HEK293 (cell line): Measurements from ENCODE around the gene MRPS22.
A peak's percentile ranks its signal among the peaks of the same experiment; 100 is the strongest.

Experiments used
- CTCF ChIA-PET: fragments of 350-600 bp; formaldehyde crosslinking; extraction: SDS; loops from one replicate; lab custom pipeline; 2021; ENCODE audit warnings: antibody characterized with exemption; lab: Yijun Ruan, JAX
- POLR2A ChIA-PET: fragments of 300-600 bp; formaldehyde crosslinking; extraction: SDS; loops from one replicate; lab custom pipeline; 2020; ENCODE audit warnings: antibody characterized with exemption, inconsistent platforms; lab: Yijun Ruan, JAX
- H3K27ac ChIP-seq: fragments of 200-500 bp; sonication (Bioruptor generic); 2 replicates; pipeline ENCODE4 v1.5.1; 2014; ENCODE audit warnings: low read depth, low read length, control low read depth, inconsistent platforms; ENCODE audit errors: extremely low read depth
- H3K36me3 ChIP-seq, 2 experiments: fragments of 200-500 bp in 1 of 2; sonication (Bioruptor generic) in 1 of 2; 1 replicate in 1 of 2; 2 replicates in 1 of 2; pipeline ENCODE4 v1.5.1; 2014 to 2017; ENCODE audit warnings: inconsistent platforms in 2 of 2, low read length in 2 of 2; ENCODE audit not compliant: control insufficient read depth in 2 of 2, insufficient read depth in 1 of 2
- H3K4me1 ChIP-seq: fragments of 200-500 bp; sonication (Bioruptor generic); 2 replicates; pipeline ENCODE4 v1.5.1; 2014; ENCODE audit warnings: mild to moderate bottlenecking, low read length, inconsistent platforms; ENCODE audit not compliant: control insufficient read depth, insufficient read depth
- H3K4me3 ChIP-seq: 2 replicates; pipeline ENCODE4 v1.5.1; 2011; ENCODE audit warnings: low read depth, mild to moderate bottlenecking, control low read depth, low read length, moderate library complexity
- H3K9me3 ChIP-seq: fragments of 200-500 bp; sonication (Bioruptor generic); 2 replicates; pipeline ENCODE4 v1.5.1; 2014; ENCODE audit warnings: low read depth, low read length, inconsistent platforms; ENCODE audit not compliant: control insufficient read depth, insufficient read depth
- BCL11A ChIP-seq: fragments of 450-650 bp; formaldehyde crosslinking; IDR thresholded peaks from 2 replicates; pipeline ENCODE4 v1.5.1; 2016; ENCODE audit warnings: low read depth, missing biosample characterization, missing genetic modification characterization
- CTCF ChIP-seq: fragments of 450-650 bp; formaldehyde crosslinking; IDR thresholded peaks from 2 replicates; pipeline ENCODE4 v1.5.1; 2016; ENCODE audit warnings: missing biosample characterization, missing genetic modification characterization
- GFI1B ChIP-seq: fragments of 450-650 bp; formaldehyde crosslinking; IDR thresholded peaks from 2 replicates; pipeline ENCODE4 v1.5.1; 2016; ENCODE audit warnings: missing biosample characterization, missing genetic modification characterization
- IKZF3 ChIP-seq: fragments of 450-650 bp; IDR thresholded peaks from 2 replicates; pipeline ENCODE4 v1.5.0; 2018; ENCODE audit warnings: missing biosample characterization, mild to moderate bottlenecking, missing genetic modification characterization, moderate library complexity
- INSM2 ChIP-seq: fragments of 450-650 bp; formaldehyde crosslinking; IDR thresholded peaks from 2 replicates; pipeline ENCODE4 v1.5.1; 2016; ENCODE audit warnings: missing biosample characterization, missing genetic modification characterization
- KLF1 ChIP-seq: fragments of 450-650 bp; formaldehyde crosslinking; IDR thresholded peaks from 2 replicates; pipeline ENCODE4 v1.5.1; 2016; ENCODE audit warnings: missing biosample characterization, missing genetic modification characterization
- KLF17 ChIP-seq: fragments of 450-650 bp; formaldehyde crosslinking; IDR thresholded peaks from 2 replicates; pipeline ENCODE4 v1.5.1; 2016; ENCODE audit warnings: missing biosample characterization, missing genetic modification characterization
- PRDM4 ChIP-seq: fragments of 450-650 bp; formaldehyde crosslinking; IDR thresholded peaks from 2 replicates; pipeline ENCODE4 v1.5.1; 2017; ENCODE audit warnings: missing biosample characterization, missing genetic modification characterization
- REPIN1 ChIP-seq: fragments of 450-650 bp; formaldehyde crosslinking; IDR thresholded peaks from 2 replicates; pipeline ENCODE4 v1.5.1; 2017; ENCODE audit warnings: missing biosample characterization, missing genetic modification characterization, low read depth
- ZBTB21 ChIP-seq: fragments of 450-650 bp; formaldehyde crosslinking; IDR thresholded peaks from 2 replicates; pipeline ENCODE4 v1.5.1; 2017; ENCODE audit warnings: missing biosample characterization, missing genetic modification characterization
- ZBTB44 ChIP-seq: fragments of 450-650 bp; IDR thresholded peaks from 2 replicates; pipeline ENCODE4 v1.5.1; 2018; ENCODE audit warnings: missing biosample characterization, mild to moderate bottlenecking, missing genetic modification characterization
- ZNF18 ChIP-seq: fragments of 450-650 bp; formaldehyde crosslinking; IDR thresholded peaks from 2 replicates; pipeline ENCODE4 v1.5.1; 2016; ENCODE audit warnings: missing biosample characterization, missing genetic modification characterization
- ZNF19 ChIP-seq: fragments of 450-650 bp; formaldehyde crosslinking; IDR thresholded peaks from 2 replicates; pipeline ENCODE4; 2016; ENCODE audit warnings: missing biosample characterization, missing genetic modification characterization, low read depth
- ZNF223 ChIP-seq: fragments of 450-650 bp; formaldehyde crosslinking; IDR thresholded peaks from 2 replicates; pipeline ENCODE4 v1.5.1; 2016; ENCODE audit warnings: missing biosample characterization, missing genetic modification characterization
- ZNF362 ChIP-seq: fragments of 450-650 bp; formaldehyde crosslinking; IDR thresholded peaks from 2 replicates; pipeline ENCODE4 v1.5.1; 2016; ENCODE audit warnings: missing biosample characterization, missing genetic modification characterization
- ZNF391 ChIP-seq: fragments of 450-650 bp; formaldehyde crosslinking; IDR thresholded peaks from 2 replicates; pipeline ENCODE4 v1.5.1; 2016; ENCODE audit warnings: low read depth, missing biosample characterization, missing genetic modification characterization, borderline replicate concordance
- ZNF513 ChIP-seq: fragments of 450-650 bp; IDR thresholded peaks from 2 replicates; pipeline ENCODE4 v1.5.1; 2018; ENCODE audit warnings: missing biosample characterization, missing genetic modification characterization
- ZNF560 ChIP-seq: fragments of 450-650 bp; formaldehyde crosslinking; IDR thresholded peaks from 2 replicates; pipeline ENCODE4 v1.5.1; 2017; ENCODE audit warnings: missing biosample characterization, missing genetic modification characterization, borderline replicate concordance
- ZNF561 ChIP-seq: fragments of 450-650 bp; IDR thresholded peaks from 2 replicates; pipeline ENCODE4 v1.5.1; 2018; ENCODE audit warnings: missing biosample characterization, missing genetic modification characterization, borderline replicate concordance
- ZNF600 ChIP-seq: fragments of 450-650 bp; formaldehyde crosslinking; IDR thresholded peaks from 2 replicates; pipeline ENCODE4 v1.5.1; 2016; ENCODE audit warnings: missing biosample characterization, missing genetic modification characterization
- ZNF654 ChIP-seq: fragments of 450-650 bp; formaldehyde crosslinking; IDR thresholded peaks from 2 replicates; pipeline ENCODE4 v1.5.1; 2016; ENCODE audit warnings: low read depth, missing biosample characterization, missing genetic modification characterization

MRPS22 gene

GRCh38 chr3:139328356-139328755 lies 15.5 kb upstream of the MRPS22 start:
- TF ChIP-seq ZNF19 (tag by site-specific recombination) (no peak), ZNF362 (tag by site-specific recombination) (no peak), IKZF3 (tag by site-specific recombination) (no peak), ZNF18 (no peak), REPIN1 (tag by site-specific recombination) (no peak), ZNF654 (tag by site-specific recombination) (no peak), INSM2 (tag by site-specific recombination) (no peak), CTCF (tag by site-specific recombination) (no peak), KLF1 (no peak)
- TF ChIP-seq, all 188 proteins: peak for 0
- POLR2A ChIA-PET = no interaction called here
- H3K9me3 ChIP-seq = no peaks in the 10 kb centered on the region
- no peaks in the 10 kb centered on the region for H3K36me3 ChIP-seq
- CTCF ChIA-PET = interaction anchor here (0.6 to 3.8 kb wide), 6 partner anchors 25 to 532 kb away, joined by 3 to 35 read pairs (median 4); no protein-coding TSS in a partner anchor
- no peak overlapping the region for H3K27ac ChIP-seq
- H3K4me1 ChIP-seq = no peaks in the 10 kb centered on the region
- H3K4me3 ChIP-seq = no peak overlapping the region

GRCh38 chr3:139329364-139329850 lies 14.4 kb upstream of the MRPS22 start:
- CTCF ChIA-PET = interaction anchor here (0.6 to 3.8 kb wide), 31 partner anchors 8 to 1195 kb away, joined by 3 to 35 read pairs (median 3); partner anchors contain the start of genes FOXL2 and FOXL2NB
- Histone ChIP-seq H3K27ac (no peak overlapping the region), H3K4me1 (no peaks in the 10 kb centered on the region), H3K9me3 (no peaks in the 10 kb centered on the region), H3K36me3 (no peaks in the 10 kb centered on the region), H3K4me3 (peak overlapping the region; percentile 27; the same call in 1 of the 2 replicates)
- POLR2A ChIA-PET = no interaction called here
- TF ChIP-seq PRDM4 (tag by site-specific recombination) = no peak
- 0 out of 2 replicates have a peak, but pooled peaks have one; percentile 24 for TF ChIP-seq ZNF600 (tag by site-specific recombination)
- 0 out of 2 replicates have a peak, but pooled peaks have one; percentile 31 for TF ChIP-seq KLF17 (tag by site-specific recombination)
- no peak for TF ChIP-seq ZBTB21 (tag by site-specific recombination)
- no peak for TF ChIP-seq ZNF391
- no peak for TF ChIP-seq ZNF223 (tag by site-specific recombination)
- no peak for TF ChIP-seq ZNF513 (tag by site-specific recombination)
- no peak for TF ChIP-seq GFI1B (tag by site-specific recombination)
- no peak for TF ChIP-seq BCL11A
- no peak for TF ChIP-seq ZNF560 (tag by site-specific recombination)
- TF ChIP-seq ZBTB44 (tag by site-specific recombination) = no peak
- no peak for TF ChIP-seq ZNF561
